H9 (cell line): ENCODE data around the gene GFPT2. TPM values are rescaled to one million over a fixed set of nuclear protein-coding genes. Genes with fewer than 3 reads are reported as not detected.

ENCODE experiments used
- DNase-seq: peaks from one replicate; pipeline ENCODE4 v3.0.0-alpha.2; 2017
- H2AFZ ChIP-seq: one replicate; pipeline ENCODE4 v1.6.1; 2013; ENCODE audit warnings: mild to moderate bottlenecking, low read length, control low read depth, moderate library complexity
- H2AK5ac ChIP-seq: 2 replicates; pipeline ENCODE4 v1.6.1; 2013; ENCODE audit warnings: low read length, control low read depth, mixed read lengths; ENCODE audit not compliant: insufficient read length
- H2BK120ac ChIP-seq: one replicate; pipeline ENCODE4 v1.6.1; 2013; ENCODE audit warnings: low read depth, mild to moderate bottlenecking, low read length, control low read depth, inconsistent platforms; ENCODE audit not compliant: poor library complexity, severe bottlenecking
- H2BK12ac ChIP-seq: 2 replicates; pipeline ENCODE4 v1.6.1; 2013; ENCODE audit warnings: low read length, control low read depth, mixed read lengths, low read depth; ENCODE audit not compliant: insufficient read length
- H2BK15ac ChIP-seq: 2 replicates; pipeline ENCODE4 v1.6.1; 2013; ENCODE audit warnings: low read depth, low read length, control low read depth
- H2BK20ac ChIP-seq: one replicate; pipeline ENCODE4 v1.6.1; 2013; ENCODE audit warnings: low read depth, mild to moderate bottlenecking, low read length, control low read depth, inconsistent platforms; ENCODE audit not compliant: poor library complexity, severe bottlenecking
- H2BK5ac ChIP-seq: 2 replicates; pipeline ENCODE4 v1.6.1; 2013; ENCODE audit warnings: low read length, control low read depth, mixed read lengths; ENCODE audit not compliant: insufficient read length
- H3K14ac ChIP-seq: 2 replicates; pipeline ENCODE4 v1.6.1; 2013; ENCODE audit warnings: low read length, control low read depth; ENCODE audit not compliant: insufficient read depth
- H3K18ac ChIP-seq: 2 replicates; pipeline ENCODE4 v1.6.1; 2013; ENCODE audit warnings: low read depth, mild to moderate bottlenecking, mixed read lengths, low read length, control low read depth; ENCODE audit not compliant: insufficient read length
- H3K23ac ChIP-seq: 2 replicates; pipeline ENCODE4 v1.6.1; 2013; ENCODE audit warnings: low read length, control low read depth, mixed read lengths, low read depth; ENCODE audit not compliant: insufficient read length
- H3K23me2 ChIP-seq: 2 replicates; pipeline ENCODE4 v1.6.1; 2013; ENCODE audit warnings: low read depth, mild to moderate bottlenecking, mixed read lengths, low read length, control low read depth; ENCODE audit not compliant: insufficient read length, poor library complexity, severe bottlenecking
- H3K27ac ChIP-seq: 2 replicates; pipeline ENCODE4 v1.5.1; 2013; ENCODE audit warnings: low read length, control low read depth, mixed read lengths, low read depth; ENCODE audit not compliant: insufficient read length
- H3K27me3 ChIP-seq: 2 replicates; pipeline ENCODE4 v1.6.1; 2013; ENCODE audit warnings: low read length, control low read depth, inconsistent platforms; ENCODE audit not compliant: insufficient read depth
- H3K4ac ChIP-seq: 2 replicates; pipeline ENCODE4 v1.6.1; 2013; ENCODE audit warnings: low read depth, mild to moderate bottlenecking, control low read depth, inconsistent platforms, low read length, moderate library complexity
- H3K4me1 ChIP-seq: 2 replicates; pipeline ENCODE4 v1.6.1; 2013; ENCODE audit warnings: low read length, control low read depth, inconsistent platforms; ENCODE audit not compliant: insufficient read depth
- H3K4me2 ChIP-seq: 2 replicates; pipeline ENCODE4 v1.6.1; 2013; ENCODE audit warnings: low read length, control low read depth, mixed read lengths; ENCODE audit not compliant: insufficient read length, insufficient read depth
- H3K56ac ChIP-seq: 2 replicates; pipeline ENCODE4 v1.6.1; 2013; ENCODE audit warnings: low read depth, mild to moderate bottlenecking, mixed read lengths, low read length, control low read depth; ENCODE audit not compliant: insufficient read length
- H3K79me1 ChIP-seq: 2 replicates; pipeline ENCODE4 v1.6.1; 2013; ENCODE audit warnings: low read depth, mild to moderate bottlenecking, moderate library complexity, low read length, control low read depth, inconsistent platforms; ENCODE audit not compliant: insufficient read depth, poor library complexity, severe bottlenecking
- H3K79me2 ChIP-seq: 2 replicates; pipeline ENCODE4 v1.6.1; 2013; ENCODE audit warnings: low read length, control low read depth, inconsistent platforms; ENCODE audit not compliant: insufficient read depth
- H3K9ac ChIP-seq: 2 replicates; pipeline ENCODE4 v1.6.1; 2013; ENCODE audit warnings: low read length, control low read depth, mixed read lengths; ENCODE audit not compliant: insufficient read length; ENCODE audit errors: extremely low read depth
- H3K9me3 ChIP-seq: one replicate; pipeline ENCODE4 v1.6.1; 2013; ENCODE audit warnings: low read depth, low read length, inconsistent platforms; ENCODE audit not compliant: control insufficient read depth
- H3T11ph ChIP-seq: one replicate; pipeline ENCODE4 v1.6.1; 2013; ENCODE audit warnings: mild to moderate bottlenecking, low read length, control low read depth, inconsistent platforms
- H4K20me1 ChIP-seq: one replicate; pipeline ENCODE4 v1.6.1; 2013; ENCODE audit not compliant: control insufficient read depth, insufficient read length, insufficient read depth
- H4K5ac ChIP-seq: 2 replicates; pipeline ENCODE4 v1.6.1; 2013; ENCODE audit warnings: low read depth, mild to moderate bottlenecking, mixed read lengths, low read length, control low read depth; ENCODE audit not compliant: insufficient read length
- H4K8ac ChIP-seq: replicated peaks from 2 replicates; pipeline ENCODE4 v1.6.1; 2013; ENCODE audit warnings: low read length, control low read depth, mixed read lengths, low read depth; ENCODE audit not compliant: insufficient read length
- H4K91ac ChIP-seq: 2 replicates; pipeline ENCODE4 v1.6.1; 2013; ENCODE audit warnings: low read depth, mild to moderate bottlenecking, moderate library complexity, mixed read lengths, low read length, control low read depth; ENCODE audit not compliant: insufficient read length
- H3K27ac Mint-ChIP-seq, 3 experiments: 2 replicates in 2 of 3; 3 replicates in 1 of 3; pipeline ENCODE4 v1.8.0; 2020 to 2021; ENCODE audit warnings: mixed read lengths in 3 of 3, mild to moderate bottlenecking in 1 of 3, moderate library complexity in 1 of 3
- H3K27me3 Mint-ChIP-seq: 2 replicates; pipeline ENCODE4 v1.8.0; 2021; ENCODE audit warnings: low read depth, mild to moderate bottlenecking, moderate library complexity, mixed read lengths
- H3K36me3 Mint-ChIP-seq, 3 experiments: 2 replicates in 2 of 3; 3 replicates in 1 of 3; pipeline ENCODE4 v1.8.0; 2020 to 2021; ENCODE audit warnings: low read depth in 3 of 3, mixed read lengths in 3 of 3; ENCODE audit not compliant: insufficient read depth in 1 of 3
- H3K4me1 Mint-ChIP-seq, 2 experiments: 2 replicates each; pipeline ENCODE4 v1.8.0; 2020; ENCODE audit warnings: mixed read lengths in 2 of 2
- H3K4me3 Mint-ChIP-seq, 2 experiments: 2 replicates in 1 of 2; 3 replicates in 1 of 2; pipeline ENCODE4 v1.8.0; 2020 to 2021; ENCODE audit warnings: mild to moderate bottlenecking in 2 of 2, mixed read lengths in 2 of 2, moderate library complexity in 1 of 2
- H3K9me3 Mint-ChIP-seq, 2 experiments: 2 replicates in 1 of 2; 3 replicates in 1 of 2; pipeline ENCODE4 v1.8.0; 2020; ENCODE audit warnings: mild to moderate bottlenecking in 2 of 2, mixed read lengths in 2 of 2, moderate library complexity in 1 of 2
- whole genome bisulfite sequencing: extraction: QIAGEN DNeasy Blood & Tissue Kit; methylation state at CpG from one replicate; pipeline ENCODE4 v1.1.7; 2013; ENCODE audit warnings: missing lambda C conversion rate, low lambda C conversion rate, mixed read lengths; ENCODE audit not compliant: insufficient read length; ENCODE audit errors: extremely low coverage; 5-methylcytosine and 5-hydroxymethylcytosine counted together
- total RNA-seq: library from RNA; stranded (reverse); gene quantifications from 2 replicates; pipeline ENCODE4 v1.2.1, GENCODE V29; 2021
- TF ChIP-seq, protein P1 (sequence below): fragments of 200-600 bp; sonication (generic); conservative IDR thresholded peaks from 3 replicates; pipeline ENCODE4 v1.8.0; 2021; ENCODE audit warnings: antibody characterized with exemption, mild to moderate bottlenecking

The GFPT2 gene
- total RNA-seq, 1 experiment from 2014 or later: 89.8 TPM

DNA sequence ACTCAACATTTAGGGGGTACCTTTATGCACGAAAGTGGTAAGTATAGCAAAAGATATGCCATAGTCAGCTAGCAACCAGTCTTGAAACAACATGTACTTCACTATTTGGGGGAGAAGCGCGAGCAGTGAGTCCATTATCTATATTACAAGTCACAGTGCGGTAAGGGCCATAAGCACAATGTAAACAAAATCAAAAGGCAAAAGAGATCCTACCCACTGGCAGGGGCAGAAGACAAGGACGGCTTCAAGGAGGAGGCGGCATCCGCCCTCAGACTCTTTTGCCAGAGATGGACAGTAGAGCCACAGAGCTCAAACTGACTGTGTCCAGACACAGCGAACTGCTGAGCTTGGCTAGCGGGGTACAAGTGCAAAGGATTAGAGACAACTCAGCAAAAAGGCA is 70.9 kb downstream of the GFPT2 start:
- no peak overlapping the region for H3K56ac ChIP-seq
- no peak overlapping the region for H3K18ac ChIP-seq

More for the DNA sequence above, 70.9 kb downstream of the GFPT2 start:
- H3K9me3 Mint-ChIP-seq: peaks cover 0 to 7% of the 10 kb centered on the region in 2 experiments; a peak in 4 of 5 replicates
- Histone ChIP-seq H3T11ph (no peak overlapping the region), H3K4me2 (no peak overlapping the region), H2BK120ac (no peak overlapping the region), H3K27me3 (no peaks in the 10 kb centered on the region), H3K9ac (no peak overlapping the region), H3K79me2 (no peaks in the 10 kb centered on the region; the same call in none of the 2 replicates), H3K23ac (no peak overlapping the region), H3K23me2 (no peaks in the 10 kb centered on the region), H4K91ac (no peak overlapping the region), H2BK5ac (no peak overlapping the region), H4K5ac (no peak overlapping the region), H2BK12ac (no peak overlapping the region), H4K8ac (no peak overlapping the region), H3K4ac (no peak overlapping the region), H3K14ac (no peak overlapping the region), H3K9me3 (no peaks in the 10 kb centered on the region), H2BK20ac (no peak overlapping the region), H4K20me1 (no peaks in the 10 kb centered on the region), H3K4me1 (peaks cover 2% of the 10 kb centered on the region; the same call in 1 of the 2 replicates), H2AFZ (no peak overlapping the region), H2AK5ac (no peak overlapping the region), H3K27ac (no peak overlapping the region), H3K79me1 (no peaks in the 10 kb centered on the region), H2BK15ac (no peak overlapping the region)
- H3K4me3 Mint-ChIP-seq: no peak overlapping the region
- H3K27me3 Mint-ChIP-seq: no peaks in the 10 kb centered on the region
- no peak for DNase-seq
- WGBS: no CpG with 5 or more reads among the region's 9 CpGs
- H3K36me3 Mint-ChIP-seq: peaks cover 46 to 63% (median 57%) of the 10 kb centered on the region in 3 experiments
- peaks cover 2 to 4% of the 10 kb centered on the region in 2 experiments; a peak in 2 of 4 replicates for H3K4me1 Mint-ChIP-seq
- H3K27ac Mint-ChIP-seq: peak overlapping the region in 1 of 3 experiments; percentile 68; a peak in 3 of 7 replicates
- TF ChIP-seq, protein P1, sequence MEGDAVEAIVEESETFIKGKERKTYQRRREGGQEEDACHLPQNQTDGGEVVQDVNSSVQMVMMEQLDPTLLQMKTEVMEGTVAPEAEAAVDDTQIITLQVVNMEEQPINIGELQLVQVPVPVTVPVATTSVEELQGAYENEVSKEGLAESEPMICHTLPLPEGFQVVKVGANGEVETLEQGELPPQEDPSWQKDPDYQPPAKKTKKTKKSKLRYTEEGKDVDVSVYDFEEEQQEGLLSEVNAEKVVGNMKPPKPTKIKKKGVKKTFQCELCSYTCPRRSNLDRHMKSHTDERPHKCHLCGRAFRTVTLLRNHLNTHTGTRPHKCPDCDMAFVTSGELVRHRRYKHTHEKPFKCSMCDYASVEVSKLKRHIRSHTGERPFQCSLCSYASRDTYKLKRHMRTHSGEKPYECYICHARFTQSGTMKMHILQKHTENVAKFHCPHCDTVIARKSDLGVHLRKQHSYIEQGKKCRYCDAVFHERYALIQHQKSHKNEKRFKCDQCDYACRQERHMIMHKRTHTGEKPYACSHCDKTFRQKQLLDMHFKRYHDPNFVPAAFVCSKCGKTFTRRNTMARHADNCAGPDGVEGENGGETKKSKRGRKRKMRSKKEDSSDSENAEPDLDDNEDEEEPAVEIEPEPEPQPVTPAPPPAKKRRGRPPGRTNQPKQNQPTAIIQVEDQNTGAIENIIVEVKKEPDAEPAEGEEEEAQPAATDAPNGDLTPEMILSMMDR: no peak
